HepG2 (cell line): Measurements from ENCODE around the gene CTCF.

Experiments used
- CEBPB ChIP-seq: IDR thresholded peaks from 2 replicates; pipeline ENCODE4 v1.6.1; 2011; ENCODE audit warnings: low read depth, low read length, improper control_type of control experiment, borderline replicate concordance
- CHD4 ChIP-seq: fragments of 200-600 bp; sonication (generic); IDR thresholded peaks from 2 replicates; pipeline ENCODE4 v1.7.0; 2017; ENCODE audit warnings: mild to moderate bottlenecking, low read length, borderline replicate concordance
- SRSF9 ChIP-seq: fragments of 200-400 bp; formaldehyde crosslinking; IDR thresholded peaks from 2 replicates; pipeline ENCODE4 v1.6.1; 2018; ENCODE audit warnings: borderline replicate concordance, mild to moderate bottlenecking, low read depth, low read length; ENCODE audit not compliant: insufficient read depth, poor library complexity, severe bottlenecking
- TF ChIP-seq, protein P1 (sequence below): sonication (generic); formaldehyde crosslinking; IDR thresholded peaks from 2 replicates; pipeline ENCODE4 v1.8.1; 2023; ENCODE audit warnings: missing genetic modification reagents, inconsistent platforms, borderline replicate concordance

DNA sequence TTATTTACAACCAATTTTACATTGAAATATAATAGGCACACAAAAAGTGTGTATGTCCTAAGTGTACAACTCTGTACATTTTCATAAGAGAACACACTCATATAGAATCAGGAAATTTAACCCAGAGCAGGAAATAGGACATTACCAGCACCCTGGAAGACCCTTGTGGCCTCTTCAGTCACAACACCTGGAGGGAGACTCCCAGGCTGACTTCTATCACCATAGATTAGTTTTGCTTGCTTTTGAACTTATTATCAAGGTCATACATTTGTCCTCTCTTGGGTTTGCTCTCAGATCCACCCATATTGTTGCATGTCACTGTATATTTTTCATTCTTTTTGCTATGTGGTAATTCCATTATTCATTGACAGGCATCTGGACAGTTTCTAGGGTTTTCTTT, 27.9 kb upstream of the CTCF start:
- TF ChIP-seq, protein P1, sequence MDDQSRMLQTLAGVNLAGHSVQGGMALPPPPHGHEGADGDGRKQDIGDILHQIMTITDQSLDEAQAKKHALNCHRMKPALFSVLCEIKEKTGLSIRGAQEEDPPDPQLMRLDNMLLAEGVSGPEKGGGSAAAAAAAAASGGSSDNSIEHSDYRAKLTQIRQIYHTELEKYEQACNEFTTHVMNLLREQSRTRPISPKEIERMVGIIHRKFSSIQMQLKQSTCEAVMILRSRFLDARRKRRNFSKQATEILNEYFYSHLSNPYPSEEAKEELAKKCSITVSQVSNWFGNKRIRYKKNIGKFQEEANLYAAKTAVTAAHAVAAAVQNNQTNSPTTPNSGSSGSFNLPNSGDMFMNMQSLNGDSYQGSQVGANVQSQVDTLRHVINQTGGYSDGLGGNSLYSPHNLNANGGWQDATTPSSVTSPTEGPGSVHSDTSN (CRISPR knock-in tag): no peak
- TF ChIP-seq CEBPB: no peak
- TF ChIP-seq SRSF9: no peak
- no peak for TF ChIP-seq CHD4
